Measurements from ENCODE around the gene BARHL1. TPM values are rescaled to one million over a fixed set of nuclear protein-coding genes. Genes with fewer than 3 reads are reported as not detected.

BARHL1 gene
- total and polyA plus RNA-seq, 8 donors = not detected

GRCh38 chr9:132634327-132634726 lies 51.9 kb downstream of the BARHL1 start:
- TF ChIP-seq POLR2AphosphoS5 (IDR thresholded peaks at IDR 0.05) (no peak), POLR2A (IDR thresholded peaks at IDR 0.05) (no peak), CTCF (IDR thresholded peaks at IDR 0.05) (no peak), EP300 (IDR thresholded peaks at IDR 0.05) (no peak)
- H3K27me3 ChIP-seq = no peaks in the 10 kb centered on the region
- H3K4me3 ChIP-seq = no peak overlapping the region
- 93 to 98% (median 97%) methylated on average over 3 of the region's 3 CpGs for WGBS, 5 donors
- DNase-seq = no peak
- no peaks in the 10 kb centered on the region for H3K9me3 ChIP-seq
- peaks cover 27 to 64% (median 60%) of the 10 kb centered on the region in 4 donors for H3K36me3 ChIP-seq
- H3K27ac ChIP-seq = no peak overlapping the region
- intact Hi-C loops (cut with DNase I; ENCODE audit: low total_unique reads) = no loop called here
- no peaks in the 10 kb centered on the region for H3K4me1 ChIP-seq

- Histone ChIP-seq H3K4me3 (no peak overlapping the region), H3K4me1 (no peaks in the 10 kb centered on the region), H3K27me3 (no peaks in the 10 kb centered on the region), H3K36me3 (peaks cover 19 to 68% (median 63%) of the 10 kb centered on the region in 4 donors), H3K9me3 (no peaks in the 10 kb centered on the region), H3K27ac (peak overlapping the region in 1 of 5 donors; percentile 30)
- whole genome bisulfite sequencing, 5 donors = 57 to 68% (median 59%) methylated on average over 11 to 12 of the region's 12 CpGs
- no peak for TF ChIP-seq CTCF (IDR thresholded peaks at IDR 0.05)
- peak in 1 of 3 donors; percentile 19 for TF ChIP-seq POLR2AphosphoS5 (IDR thresholded peaks at IDR 0.05)
- TF ChIP-seq POLR2A (IDR thresholded peaks at IDR 0.05) = no peak
- intact Hi-C loops (cut with DNase I; ENCODE audit: low total_unique reads) = no loop called here
- DNase-seq = peak in 1 of 2 donors; percentile 85
Measured at GRCh38 chr9:132637351-132637750, 54.9 kb downstream of the BARHL1 start.

GRCh38 chr9:132637801-132638200 lies 55.4 kb downstream of the BARHL1 start:
- Histone ChIP-seq H3K27ac (peak overlapping the region in 1 of 5 donors; percentile 30), H3K27me3 (no peaks in the 10 kb centered on the region), H3K9me3 (no peaks in the 10 kb centered on the region), H3K4me3 (no peak overlapping the region), H3K4me1 (no peaks in the 10 kb centered on the region), H3K36me3 (peaks cover 19 to 72% (median 66%) of the 10 kb centered on the region in 4 donors)
- DNase-seq = no peak
- WGBS, 5 donors = 82 to 89% (median 87%) methylated on average over 12 of the region's 12 CpGs
- no peak for TF ChIP-seq EP300 (IDR thresholded peaks at IDR 0.05)
- TF ChIP-seq POLR2AphosphoS5 (IDR thresholded peaks at IDR 0.05) = no peak
- no peak for TF ChIP-seq CTCF (IDR thresholded peaks at IDR 0.05)
- TF ChIP-seq POLR2A (IDR thresholded peaks at IDR 0.05) = no peak
- intact Hi-C loops (cut with DNase I; ENCODE audit: low total_unique reads) = no loop called here

GRCh38 chr9:132638240-132638639 lies 55.8 kb downstream of the BARHL1 start:
- Histone ChIP-seq H3K27ac (peak overlapping the region in 1 of 5 donors; percentile 30), H3K9me3 (no peaks in the 10 kb centered on the region), H3K36me3 (peaks cover 19 to 77% (median 70%) of the 10 kb centered on the region in 4 donors), H3K4me1 (no peaks in the 10 kb centered on the region), H3K4me3 (no peak overlapping the region), H3K27me3 (no peaks in the 10 kb centered on the region)
- WGBS, 5 donors = 92 to 97% (median 93%) methylated on average over 5 of the region's 5 CpGs
- TF ChIP-seq POLR2A (IDR thresholded peaks at IDR 0.05) (no peak), CTCF (IDR thresholded peaks at IDR 0.05) (no peak), EP300 (IDR thresholded peaks at IDR 0.05) (no peak), POLR2AphosphoS5 (IDR thresholded peaks at IDR 0.05) (no peak)
- no peak for DNase-seq
- intact Hi-C loops (cut with DNase I; ENCODE audit: low total_unique reads) = no loop called here

Data from stomach (tissue), 9 donors.